GM15510 (cell line): ENCODE data around the gene XYLT1.

Source experiments
- POLR2A ChIP-seq: IDR thresholded peaks from 3 replicates; pipeline ENCODE4 v1.6.1; 2011; ENCODE audit warnings: borderline replicate concordance; ENCODE audit not compliant: insufficient read length; ENCODE audit errors: extremely low read depth

XYLT1 gene

GRCh38 chr16:17304491-17305119, 166.2 kb downstream of the XYLT1 start:
- no peak for TF ChIP-seq POLR2A

- no peak for TF ChIP-seq POLR2A
Observed at GRCh38 chr16:17304106-17304490, 166.7 kb downstream of the XYLT1 start.

- no peak for TF ChIP-seq POLR2A
Observed at GRCh38 chr16:17303101-17303500, 167.7 kb downstream of the XYLT1 start.

GRCh38 chr16:17302620-17303019, 168.1 kb downstream of the XYLT1 start:
- TF ChIP-seq POLR2A, result no peak

GRCh38 chr16:17302214-17302613, 168.5 kb downstream of the XYLT1 start:
- no peak for TF ChIP-seq POLR2A

GRCh38 chr16:17301593-17302135, 169.1 kb downstream of the XYLT1 start:
- no peak for TF ChIP-seq POLR2A

GRCh38 chr16:17301184-17301583, 169.6 kb downstream of the XYLT1 start:
- TF ChIP-seq POLR2A, result no peak

GRCh38 chr16:17299790-17300189, 171.0 kb downstream of the XYLT1 start:
- no peak for TF ChIP-seq POLR2A

GRCh38 chr16:17298238-17298637, 172.5 kb downstream of the XYLT1 start:
- TF ChIP-seq POLR2A, result no peak

- TF ChIP-seq POLR2A, result no peak
Observed at GRCh38 chr16:17296431-17296830, 174.3 kb downstream of the XYLT1 start.

- TF ChIP-seq POLR2A, result no peak
Observed at GRCh38 chr16:17295948-17296347, 174.8 kb downstream of the XYLT1 start.

- no peak for TF ChIP-seq POLR2A
Observed at GRCh38 chr16:17294856-17295255, 175.9 kb downstream of the XYLT1 start.

- TF ChIP-seq POLR2A, result no peak
Observed at GRCh38 chr16:17293813-17294558, 176.8 kb downstream of the XYLT1 start.

GRCh38 chr16:17291289-17291688, 179.5 kb downstream of the XYLT1 start:
- TF ChIP-seq POLR2A, result no peak

- no peak for TF ChIP-seq POLR2A
Observed at GRCh38 chr16:17289674-17290635, 180.8 kb downstream of the XYLT1 start.
